Fibroblast of skin of left biceps (primary cell): Measurements from ENCODE around the gene NRG3.
"Not testable (repeated sequence)": the region's sequence is repeated elsewhere in the genome, so short reads cannot be mapped to it uniquely, and the experiment has no call there.

Experiments used
- DNase-seq, 2 experiments: peaks; one replicate each; pipeline ENCODE4 v3.0.0-alpha.2; 2013; ENCODE audit warnings: low read depth in 2 of 2

Gene NRG3

DNA sequence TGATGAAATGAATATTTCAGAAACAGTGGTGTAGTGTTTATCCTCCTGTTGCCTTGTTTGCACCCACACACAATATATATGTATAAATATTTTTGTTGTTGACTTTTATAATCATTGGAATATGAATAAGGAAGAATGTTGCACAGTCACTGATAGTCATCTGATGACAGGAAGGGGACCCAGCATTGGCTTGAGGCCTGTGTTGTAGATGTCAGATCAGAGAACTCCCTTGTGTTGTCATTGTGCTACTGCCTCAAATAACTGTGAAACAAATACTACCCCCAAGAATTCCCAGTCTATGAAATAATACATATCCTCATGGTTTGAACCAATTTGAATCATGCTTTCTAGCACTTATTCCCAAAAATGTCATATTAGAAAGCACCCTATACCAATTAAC lies 84.0 kb downstream of the NRG3 start:
- DNase-seq: no peak

GRCh38 chr10:81961451-81962184 lies 86.6 kb downstream of the NRG3 start:
- DNase-seq: no peak

- no peak for DNase-seq
These were observed 88.6 kb downstream of the NRG3 start for GRCh38 chr10:81963606-81964005.

DNA sequence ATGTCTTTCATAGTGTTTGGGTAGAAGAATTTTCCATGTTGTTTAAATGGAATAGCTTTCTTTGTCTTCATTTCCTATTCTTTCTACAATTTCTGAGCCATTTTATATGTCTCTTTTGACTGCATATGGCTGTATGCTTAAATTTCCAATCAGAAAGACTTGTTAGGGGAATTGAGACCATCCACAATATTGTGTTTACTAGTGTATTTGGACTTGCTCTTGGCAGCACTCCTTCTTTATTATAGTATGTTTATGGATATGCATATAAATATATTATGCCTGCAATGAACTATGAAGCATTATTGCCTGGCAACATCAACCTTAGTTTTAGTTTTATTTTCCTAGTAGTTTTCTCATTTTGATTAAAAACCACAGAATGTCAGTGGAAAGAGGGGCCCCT lies 92.7 kb downstream of the NRG3 start:
- DNase-seq: no peak

GRCh38 chr10:81969136-81969535 lies 94.1 kb downstream of the NRG3 start:
- DNase-seq: no peak

- DNase-seq: no peak
These were observed 103.2 kb downstream of the NRG3 start for GRCh38 chr10:81978238-81978637.

DNA sequence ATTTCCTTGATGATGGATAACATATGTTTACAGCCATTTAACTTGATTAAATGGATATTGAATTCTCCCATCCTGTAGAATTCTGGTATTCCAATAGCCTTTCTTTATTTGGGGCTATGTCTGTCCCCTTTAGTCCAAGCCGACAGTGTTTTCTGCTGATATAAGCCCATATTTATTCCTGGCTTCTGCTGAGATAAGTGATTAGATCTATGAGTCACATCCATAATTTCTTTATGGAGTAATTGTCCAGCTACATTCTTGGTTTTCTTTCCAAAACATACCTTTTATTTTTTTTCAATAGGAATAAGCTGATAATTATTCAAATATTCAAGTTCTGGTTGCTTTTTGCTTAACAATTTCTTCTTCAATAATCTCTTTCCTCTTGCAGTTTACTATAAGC lies 106.7 kb downstream of the NRG3 start:
- DNase-seq: no peak

DNA sequence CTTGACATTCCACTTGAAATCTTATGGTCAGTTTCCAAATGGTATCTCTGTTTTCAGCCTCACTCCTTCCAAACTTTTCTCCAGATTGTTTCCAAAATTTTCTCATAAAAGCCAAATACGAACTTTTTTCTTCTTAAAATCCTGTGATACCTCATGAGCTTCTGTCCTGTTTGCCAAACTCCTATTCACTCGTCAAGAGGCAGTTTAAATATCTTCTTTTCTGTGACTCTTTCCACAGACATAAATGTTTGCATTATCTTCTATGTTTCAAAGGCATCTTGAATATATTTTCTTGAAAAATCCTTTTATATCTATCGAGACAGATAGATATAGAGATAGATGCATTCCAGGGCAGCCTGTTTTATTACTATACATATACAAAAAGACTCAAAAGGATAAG lies 109.4 kb downstream of the NRG3 start:
- no peak for DNase-seq

GRCh38 chr10:81995254-81995653 lies 120.3 kb downstream of the NRG3 start:
- no peak for DNase-seq

- no peak for DNase-seq
These were observed 121.9 kb downstream of the NRG3 start for GRCh38 chr10:81996927-81997326.

- DNase-seq: no peak
These were observed 146.0 kb downstream of the NRG3 start for GRCh38 chr10:82020999-82021398.

DNA sequence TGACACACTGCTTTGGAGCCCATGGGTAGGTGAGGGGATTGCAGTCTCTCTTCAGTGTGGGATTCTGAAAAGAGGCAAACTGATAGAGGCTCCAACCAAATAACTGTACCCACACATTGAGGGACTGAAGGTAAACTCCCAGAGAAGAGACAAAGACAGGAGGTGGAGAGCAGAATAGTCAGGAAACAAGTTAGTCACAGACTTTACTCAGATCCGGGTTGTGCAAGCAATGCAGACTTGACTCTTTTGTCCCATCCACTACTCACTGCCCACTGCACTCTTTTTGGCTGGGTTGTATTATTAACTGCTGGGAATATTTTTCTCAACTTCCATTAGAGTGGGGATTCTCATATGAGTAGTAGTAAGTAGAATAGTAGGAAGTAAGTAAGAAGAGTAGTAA lies 152.7 kb downstream of the NRG3 start:
- DNase-seq: no peak

- no peak for DNase-seq
These were observed 162.1 kb downstream of the NRG3 start for GRCh38 chr10:82037076-82037475.

DNA sequence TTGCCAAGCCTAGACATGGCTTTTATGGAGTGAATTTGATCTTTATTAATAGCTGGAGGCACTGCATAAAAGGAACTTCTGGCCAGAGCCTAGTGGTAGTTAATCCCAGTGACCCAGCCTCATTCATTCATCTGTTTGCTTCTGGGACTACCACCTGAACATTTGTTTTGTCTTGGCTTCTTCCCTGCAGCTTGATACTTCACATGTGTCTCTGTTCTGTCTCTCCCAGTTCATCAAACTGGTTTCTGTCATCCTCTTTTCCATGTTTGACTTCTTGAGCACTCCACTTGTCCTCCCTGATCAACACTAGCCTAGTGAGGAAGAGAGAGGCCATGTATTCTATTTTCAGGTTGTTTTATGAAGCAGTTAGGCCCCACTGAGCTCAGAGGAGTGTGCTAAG lies 163.6 kb downstream of the NRG3 start:
- no peak for DNase-seq

- no peak for DNase-seq
These were observed 165.3 kb downstream of the NRG3 start for GRCh38 chr10:82040336-82040735.

GRCh38 chr10:82041018-82041417 lies 166.0 kb downstream of the NRG3 start:
- no peak for DNase-seq

- no peak for DNase-seq
These were observed 181.4 kb downstream of the NRG3 start for GRCh38 chr10:82056391-82056790.

DNA sequence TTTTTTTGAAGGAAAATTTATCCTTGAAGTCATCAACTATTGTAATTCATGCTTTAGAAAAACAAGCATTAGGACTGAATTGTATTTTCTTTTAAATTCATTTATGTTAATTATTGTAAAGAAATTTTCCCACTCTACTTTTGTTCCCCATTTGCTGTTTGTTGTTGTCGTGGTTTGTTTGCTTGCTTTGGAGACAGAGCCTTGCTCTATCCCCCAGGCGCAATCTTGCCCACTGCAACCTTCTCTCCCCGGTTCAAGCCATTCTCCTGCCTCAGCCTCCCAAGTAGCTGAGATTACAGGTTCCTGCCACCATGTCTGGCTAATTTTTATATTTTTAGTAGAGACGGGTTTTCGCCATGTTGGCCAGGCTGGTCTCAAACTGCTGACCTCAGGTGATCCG lies 192.2 kb downstream of the NRG3 start:
- DNase-seq: not testable (repeated sequence)

DNA sequence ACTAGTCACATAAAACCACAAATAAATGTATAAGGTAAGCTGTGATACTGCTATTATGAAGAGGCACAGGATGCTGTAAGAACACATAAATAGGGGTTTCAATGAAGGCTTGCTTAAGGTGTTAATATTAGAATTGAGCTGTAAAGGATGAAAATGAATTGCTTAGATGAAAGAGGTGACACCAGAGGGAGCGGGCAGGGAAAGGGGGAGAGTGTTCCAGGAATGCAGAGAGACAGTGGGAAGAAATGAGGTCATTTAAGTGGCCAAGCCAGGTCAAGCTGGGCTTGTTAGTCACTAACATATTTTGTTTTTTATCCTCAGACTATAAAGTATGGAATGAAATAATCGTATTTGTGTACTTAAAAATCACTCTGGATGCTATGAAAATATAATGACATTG lies 193.5 kb downstream of the NRG3 start:
- DNase-seq: no peak

DNA sequence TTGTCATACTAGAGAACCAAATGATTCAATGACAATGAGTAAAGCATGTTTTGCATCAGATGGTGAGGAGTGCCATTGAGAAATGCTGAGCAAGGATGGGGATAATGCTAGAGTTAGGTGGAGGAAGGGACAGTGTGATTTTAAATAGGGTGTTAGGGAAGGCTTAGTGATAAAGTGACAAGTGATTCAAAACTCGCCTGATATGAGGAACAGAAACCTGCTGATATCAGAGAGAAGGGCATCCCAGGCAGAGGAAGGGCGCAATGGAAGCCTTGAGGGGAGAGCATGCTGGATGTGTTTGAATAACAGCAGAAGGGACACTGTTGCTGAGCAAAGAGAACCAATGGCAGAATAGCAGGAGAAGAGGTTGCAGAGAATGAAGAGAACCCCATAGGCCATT lies 196.2 kb downstream of the NRG3 start:
- no peak for DNase-seq

- DNase-seq: no peak
These were observed 197.1 kb downstream of the NRG3 start for GRCh38 chr10:82072124-82072523.

DNA sequence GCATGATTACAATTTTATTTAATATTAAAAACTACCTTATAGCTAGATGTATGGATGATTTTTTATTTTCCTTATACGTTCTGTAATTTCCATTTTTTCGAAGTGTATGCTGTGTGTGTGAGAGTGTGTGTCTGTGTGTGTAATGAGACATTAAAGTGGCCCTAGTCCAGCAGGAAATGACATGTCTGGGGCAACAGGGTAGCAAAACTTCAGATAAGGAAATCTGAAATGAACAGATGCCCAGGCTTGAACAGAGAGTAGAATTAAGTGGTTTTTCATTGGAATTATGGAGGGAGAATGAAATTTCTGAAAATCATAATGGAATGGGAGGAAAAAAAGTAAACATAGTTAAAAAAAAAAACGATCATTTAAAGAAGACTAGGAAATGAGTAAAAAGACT lies 200.6 kb downstream of the NRG3 start:
- DNase-seq: no peak

DNA sequence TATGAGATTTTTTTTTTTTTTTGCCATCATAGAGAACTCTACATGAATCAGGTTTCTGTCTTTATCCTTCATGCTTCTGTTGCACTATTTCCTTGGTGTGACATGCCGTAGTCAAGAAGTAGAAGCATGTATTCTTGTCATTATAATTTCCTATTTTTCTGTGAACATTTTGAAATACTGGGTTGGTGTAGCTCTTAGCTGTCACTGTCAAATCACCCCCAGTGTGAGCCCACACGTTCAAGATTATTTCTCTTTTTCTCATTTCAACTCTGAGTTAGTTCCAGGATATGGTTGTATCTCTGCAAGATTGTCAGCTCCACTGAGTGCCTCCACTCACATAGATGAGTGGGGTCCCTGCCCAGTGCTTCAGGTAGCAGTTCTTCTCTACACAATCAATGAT lies 209.5 kb downstream of the NRG3 start:
- no peak for DNase-seq

GRCh38 chr10:82084904-82085303 lies 209.9 kb downstream of the NRG3 start:
- DNase-seq: no peak
